HG02943 (cell line): ENCODE measurements around the gene MRPL33.

ENCODE experiments used
- ATAC-seq: cut with Tn5 transposase; IDR thresholded peaks from one replicate; pipeline ENCODE4 v1.9.1; 2021; ENCODE audit warnings: mild to moderate bottlenecking, low read depth, moderate library complexity; ENCODE audit not compliant: unreplicated experiment

Gene MRPL33

GRCh38 chr2:27771548-27772335 lies at the start of gene MRPL33:
TSS of gene MRPL33 (plus strand) at chr2:27771719. CDS start at chr2:27771778, 59 bp downstream.
- ATAC-seq, result peak; percentile 87

- no peak for ATAC-seq
Measured at GRCh38 chr2:27721884-27722485, 49.5 kb upstream of the MRPL33 start.

GRCh38 chr2:27723372-27724144 lies 48.0 kb upstream of the MRPL33 start:
- ATAC-seq, result no peak

GRCh38 chr2:27724191-27724590 lies 47.3 kb upstream of the MRPL33 start:
- no peak for ATAC-seq

GRCh38 chr2:27724905-27725701 lies 46.4 kb upstream of the MRPL33 start:
- ATAC-seq, result no peak

GRCh38 chr2:27727257-27727656 lies 44.3 kb upstream of the MRPL33 start:
- no peak for ATAC-seq

- no peak for ATAC-seq
Measured at GRCh38 chr2:27728081-27728858, 43.2 kb upstream of the MRPL33 start.

GRCh38 chr2:27729198-27729597 lies 42.3 kb upstream of the MRPL33 start:
- no peak for ATAC-seq

- ATAC-seq, result no peak
Measured at GRCh38 chr2:27729614-27730013, 41.9 kb upstream of the MRPL33 start.

- no peak for ATAC-seq
Measured at GRCh38 chr2:27730261-27730662, 41.3 kb upstream of the MRPL33 start.

GRCh38 chr2:27730980-27731691 lies 40.4 kb upstream of the MRPL33 start:
- ATAC-seq, result no peak

GRCh38 chr2:27734305-27734704 lies 37.2 kb upstream of the MRPL33 start:
- no peak for ATAC-seq

GRCh38 chr2:27735263-27735904 lies 36.1 kb upstream of the MRPL33 start:
- no peak for ATAC-seq

GRCh38 chr2:27736031-27736889 lies 35.3 kb upstream of the MRPL33 start:
- no peak for ATAC-seq

- no peak for ATAC-seq
Measured at GRCh38 chr2:27736890-27737204, 34.7 kb upstream of the MRPL33 start.

GRCh38 chr2:27737676-27738348 lies 33.7 kb upstream of the MRPL33 start:
- no peak for ATAC-seq

GRCh38 chr2:27738349-27739057 lies 33.0 kb upstream of the MRPL33 start:
- ATAC-seq, result no peak
